ENCODE measurements around the gene C15orf39. TPM values are rescaled to one million over a fixed set of nuclear protein-coding genes. Genes with fewer than 3 reads are reported as not detected.

Gene C15orf39
- polyA plus RNA-seq, 4 donors, result 6.5 to 20.6 (median 11.9) TPM

GRCh38 chr15:75202251-75203016, 752 bp downstream of the C15orf39 start:
- Histone ChIP-seq H3K36me3 (ENCODE audit: control insufficient read depth in 3 of 3, insufficient read depth in 2 of 3, low read depth in 1 of 3, low read length in 3 of 3) (peaks cover 3 to 36% (median 6%) of the 10 kb centered on the region in 3 donors), H3K4me1 (ENCODE audit: control insufficient read depth in 3 of 3, insufficient read depth in 2 of 3, low read depth in 1 of 3, low read length in 2 of 3) (peaks cover 2 to 58% (median 13%) of the 10 kb centered on the region in 3 donors), H3K9me3 (ENCODE audit: control insufficient read depth in 2 of 2, insufficient read depth in 1 of 2, low read depth in 1 of 2, low read length in 1 of 2) (no peaks in the 10 kb centered on the region), H3K27ac (ENCODE audit: low read depth in 1 of 3, low read length in 2 of 3) (peak overlapping the region; percentile 91 to 94 (median 93)), H3K4me3 (ENCODE audit: low read depth in 1 of 3, low read length in 3 of 3) (peak overlapping the region; percentile 87 to 96 (median 93)), H3K27me3 (ENCODE audit: control insufficient read depth in 3 of 3, insufficient read depth in 3 of 3, low read length in 3 of 3) (no peaks in the 10 kb centered on the region)
- 0% methylated on average over 52 to 71 of the region's 71 CpGs for WGBS, 3 donors
- DNase-seq, result peak; percentile 84 to 91
- no peak for FAIRE-seq

- peak overlapping the region; percentile 91 to 94 (median 93) for H3K27ac ChIP-seq (ENCODE audit: low read depth in 1 of 3, low read length in 2 of 3)
- H3K4me3 ChIP-seq (ENCODE audit: low read depth in 1 of 3, low read length in 3 of 3), result peak overlapping the region; percentile 87 to 96 (median 93)
- no peak for FAIRE-seq
- peaks cover 2 to 57% (median 13%) of the 10 kb centered on the region in 3 donors for H3K4me1 ChIP-seq (ENCODE audit: control insufficient read depth in 3 of 3, insufficient read depth in 2 of 3, low read depth in 1 of 3, low read length in 2 of 3)
- H3K36me3 ChIP-seq (ENCODE audit: control insufficient read depth in 3 of 3, insufficient read depth in 2 of 3, low read depth in 1 of 3, low read length in 3 of 3), result peaks cover 3 to 44% (median 6%) of the 10 kb centered on the region in 3 donors
- WGBS, 3 donors, result 6 to 9% (median 7%) methylated on average over 18 of the region's 18 CpGs
- DNase-seq, result peak; percentile 25 to 38
- H3K27me3 ChIP-seq (ENCODE audit: control insufficient read depth in 3 of 3, insufficient read depth in 3 of 3, low read length in 3 of 3), result no peaks in the 10 kb centered on the region
- no peaks in the 10 kb centered on the region for H3K9me3 ChIP-seq (ENCODE audit: control insufficient read depth in 2 of 2, insufficient read depth in 1 of 2, low read depth in 1 of 2, low read length in 1 of 2)
Observed at GRCh38 chr15:75203017-75203907, 1.6 kb downstream of the C15orf39 start.

DNA sequence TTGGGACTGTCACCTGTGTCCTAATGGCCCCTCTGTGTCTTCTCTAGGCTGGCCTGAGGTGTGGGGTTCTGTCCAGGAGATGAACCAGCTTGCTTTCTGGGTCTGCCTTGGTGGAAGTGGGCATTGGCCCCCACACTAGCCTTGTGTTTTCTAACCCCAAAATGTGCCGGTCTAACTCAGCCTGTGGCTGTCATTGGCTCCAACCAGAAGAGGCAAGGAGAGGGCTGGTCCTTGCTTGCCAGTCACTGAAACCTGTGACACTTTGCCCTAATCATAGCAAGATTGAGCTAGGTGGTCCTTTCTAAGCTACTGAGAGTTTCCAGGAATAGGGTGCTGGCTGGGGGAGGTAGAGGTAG, 2.2 kb downstream of the C15orf39 start:
- Histone ChIP-seq H3K4me3 (ENCODE audit: low read depth in 1 of 3, low read length in 3 of 3) (peak overlapping the region in 2 of 3 donors; percentile 93 to 96), H3K4me1 (ENCODE audit: control insufficient read depth in 3 of 3, insufficient read depth in 2 of 3, low read depth in 1 of 3, low read length in 2 of 3) (peaks cover 2 to 51% (median 13%) of the 10 kb centered on the region in 3 donors), H3K9me3 (ENCODE audit: control insufficient read depth in 2 of 2, insufficient read depth in 1 of 2, low read depth in 1 of 2, low read length in 1 of 2) (no peaks in the 10 kb centered on the region), H3K36me3 (ENCODE audit: control insufficient read depth in 3 of 3, insufficient read depth in 2 of 3, low read depth in 1 of 3, low read length in 3 of 3) (peaks cover 3 to 50% (median 10%) of the 10 kb centered on the region in 3 donors), H3K27ac (ENCODE audit: low read depth in 1 of 3, low read length in 2 of 3) (peak overlapping the region; percentile 91 to 94 (median 93)), H3K27me3 (ENCODE audit: control insufficient read depth in 3 of 3, insufficient read depth in 3 of 3, low read length in 3 of 3) (no peaks in the 10 kb centered on the region)
- DNase-seq (no peak), FAIRE-seq (no peak)
- 10 to 40% (median 16%) methylated on average over 1 of the region's 1 CpG for WGBS, 3 donors

DNA sequence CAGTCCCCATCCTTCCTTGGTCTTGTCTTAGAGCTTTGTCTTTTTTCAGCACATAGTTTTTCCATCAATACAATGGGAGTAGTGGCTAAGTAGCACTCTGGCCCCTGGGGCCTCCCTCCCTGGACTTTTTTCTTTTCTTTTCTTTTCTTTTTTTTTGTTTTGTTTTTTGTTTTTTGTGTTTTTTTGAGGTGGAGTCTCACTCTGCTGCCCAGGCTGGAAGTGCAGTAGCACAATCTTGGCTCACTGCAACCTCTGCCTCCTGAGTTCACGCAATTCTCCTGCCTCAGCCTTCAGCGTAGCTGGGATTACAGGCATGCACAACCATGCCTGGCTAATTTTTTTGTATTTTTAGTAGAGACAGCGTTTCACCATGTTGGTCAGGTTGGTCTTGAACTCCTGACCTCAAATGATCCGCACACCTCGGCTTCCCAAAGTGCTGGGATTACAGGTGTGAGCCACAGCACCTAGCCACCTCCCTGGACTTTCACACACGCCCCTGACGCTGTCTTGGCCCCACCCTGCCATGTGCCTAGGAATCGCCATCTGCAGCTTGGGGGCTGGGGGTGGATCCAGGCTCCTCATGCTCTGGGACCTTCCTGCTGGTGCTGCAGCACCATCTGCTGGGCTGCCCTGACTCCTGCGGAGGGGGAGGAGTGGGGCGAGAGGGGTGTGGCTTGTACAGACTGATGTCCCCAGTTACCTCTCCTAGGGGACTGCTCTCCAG, 2.8 kb downstream of the C15orf39 start:
- Histone ChIP-seq H3K4me3 (ENCODE audit: low read depth in 1 of 3, low read length in 3 of 3) (no peak overlapping the region), H3K36me3 (ENCODE audit: control insufficient read depth in 3 of 3, insufficient read depth in 2 of 3, low read depth in 1 of 3, low read length in 3 of 3) (peaks cover 5 to 56% (median 12%) of the 10 kb centered on the region in 3 donors), H3K27ac (ENCODE audit: low read depth in 1 of 3, low read length in 2 of 3) (peak overlapping the region; percentile 12 to 94 (median 93)), H3K4me1 (ENCODE audit: control insufficient read depth in 3 of 3, insufficient read depth in 2 of 3, low read depth in 1 of 3, low read length in 2 of 3) (peaks cover 2 to 45% (median 10%) of the 10 kb centered on the region in 3 donors), H3K9me3 (ENCODE audit: control insufficient read depth in 2 of 2, insufficient read depth in 1 of 2, low read depth in 1 of 2, low read length in 1 of 2) (no peaks in the 10 kb centered on the region), H3K27me3 (ENCODE audit: control insufficient read depth in 3 of 3, insufficient read depth in 3 of 3, low read length in 3 of 3) (no peaks in the 10 kb centered on the region)
- FAIRE-seq (no peak), DNase-seq (peak; percentile 96 to 97)
- WGBS, 3 donors, result 5 to 13% (median 10%) methylated on average over 10 of the region's 10 CpGs

DNA sequence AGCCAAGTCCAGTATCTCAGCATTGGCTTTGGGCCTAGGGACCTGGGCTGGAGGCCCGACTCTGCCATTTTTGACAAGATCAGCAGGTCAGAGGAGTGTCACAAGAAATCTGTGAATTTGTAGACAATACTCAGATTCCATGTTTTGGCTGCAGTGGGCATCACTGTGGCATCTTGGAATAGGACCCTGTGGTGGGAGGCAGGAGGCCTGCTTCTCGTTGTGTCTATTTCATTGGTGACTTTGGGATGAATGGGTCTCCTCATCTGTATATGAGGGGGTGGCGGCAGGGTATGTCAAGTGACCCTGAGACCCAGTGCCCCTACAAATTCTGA, 3.3 kb downstream of the C15orf39 start:
- Histone ChIP-seq H3K27ac (ENCODE audit: low read depth in 1 of 3, low read length in 2 of 3) (peak overlapping the region in 1 of 3 donors; percentile 33), H3K4me3 (ENCODE audit: low read depth in 1 of 3, low read length in 3 of 3) (no peak overlapping the region), H3K9me3 (ENCODE audit: control insufficient read depth in 2 of 2, insufficient read depth in 1 of 2, low read depth in 1 of 2, low read length in 1 of 2) (no peaks in the 10 kb centered on the region), H3K36me3 (ENCODE audit: control insufficient read depth in 3 of 3, insufficient read depth in 2 of 3, low read depth in 1 of 3, low read length in 3 of 3) (peaks cover 5 to 62% (median 12%) of the 10 kb centered on the region in 3 donors), H3K4me1 (ENCODE audit: control insufficient read depth in 3 of 3, insufficient read depth in 2 of 3, low read depth in 1 of 3, low read length in 2 of 3) (peaks cover 2 to 40% (median 7%) of the 10 kb centered on the region in 3 donors), H3K27me3 (ENCODE audit: control insufficient read depth in 3 of 3, insufficient read depth in 3 of 3, low read length in 3 of 3) (no peaks in the 10 kb centered on the region)
- no peak for FAIRE-seq
- no peak for DNase-seq
- WGBS, 3 donors, result 35 to 40% (median 39%) methylated on average over 3 of the region's 3 CpGs

DNA sequence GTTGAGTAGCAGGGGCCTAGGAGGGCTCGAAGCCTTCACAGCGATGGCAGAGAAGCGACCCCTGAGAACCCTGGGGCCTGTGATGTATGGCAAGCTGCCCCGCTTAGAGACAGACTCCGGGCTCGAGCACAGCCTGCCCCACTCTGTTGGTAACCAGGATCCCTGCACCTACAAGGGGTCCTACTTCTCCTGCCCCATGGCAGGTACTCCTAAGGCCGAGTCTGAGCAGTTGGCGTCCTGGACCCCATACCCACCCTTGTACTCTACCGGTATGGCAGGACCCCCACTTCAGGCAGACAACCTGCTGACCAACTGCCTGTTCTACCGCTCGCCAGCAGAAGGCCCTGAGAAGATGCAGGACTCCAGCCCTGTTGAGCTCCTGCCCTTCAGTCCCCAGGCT, 4.3 kb downstream of the C15orf39 start:
- no peak overlapping the region for H3K27ac ChIP-seq (ENCODE audit: low read depth in 1 of 3, low read length in 2 of 3)
- DNase-seq (no peak), FAIRE-seq (no peak)
- H3K36me3 ChIP-seq (ENCODE audit: control insufficient read depth in 3 of 3, insufficient read depth in 2 of 3, low read depth in 1 of 3, low read length in 3 of 3), result peaks cover 7 to 71% (median 18%) of the 10 kb centered on the region in 3 donors
- no peaks in the 10 kb centered on the region for H3K27me3 ChIP-seq (ENCODE audit: control insufficient read depth in 3 of 3, insufficient read depth in 3 of 3, low read length in 3 of 3)
- H3K4me1 ChIP-seq (ENCODE audit: control insufficient read depth in 3 of 3, insufficient read depth in 2 of 3, low read depth in 1 of 3, low read length in 2 of 3), result peaks cover under 1 to 30% (median 2%) of the 10 kb centered on the region in 3 donors
- no peak overlapping the region for H3K4me3 ChIP-seq (ENCODE audit: low read depth in 1 of 3, low read length in 3 of 3)
- 90 to 93% (median 91%) methylated on average over 11 of the region's 11 CpGs for WGBS, 3 donors
- no peaks in the 10 kb centered on the region for H3K9me3 ChIP-seq (ENCODE audit: control insufficient read depth in 2 of 2, insufficient read depth in 1 of 2, low read depth in 1 of 2, low read length in 1 of 2)

- H3K27me3 ChIP-seq (ENCODE audit: control insufficient read depth in 3 of 3, insufficient read depth in 3 of 3, low read length in 3 of 3), result no peaks in the 10 kb centered on the region
- H3K9me3 ChIP-seq (ENCODE audit: control insufficient read depth in 2 of 2, insufficient read depth in 1 of 2, low read depth in 1 of 2, low read length in 1 of 2), result no peaks in the 10 kb centered on the region
- peaks cover 0 to 26% (median 0%) of the 10 kb centered on the region in 3 donors for H3K4me1 ChIP-seq (ENCODE audit: control insufficient read depth in 3 of 3, insufficient read depth in 2 of 3, low read depth in 1 of 3, low read length in 2 of 3)
- peaks cover 9 to 81% (median 22%) of the 10 kb centered on the region in 3 donors for H3K36me3 ChIP-seq (ENCODE audit: control insufficient read depth in 3 of 3, insufficient read depth in 2 of 3, low read depth in 1 of 3, low read length in 3 of 3)
- 50 to 72% (median 66%) methylated on average over 17 to 19 of the region's 19 CpGs for WGBS, 3 donors
- H3K27ac ChIP-seq (ENCODE audit: low read depth in 1 of 3, low read length in 2 of 3), result no peak overlapping the region
- FAIRE-seq (no peak), DNase-seq (peak; percentile 53 to 61)
- no peak overlapping the region for H3K4me3 ChIP-seq (ENCODE audit: low read depth in 1 of 3, low read length in 3 of 3)
Observed at GRCh38 chr15:75206803-75207617, 5.3 kb downstream of the C15orf39 start.
